D341Med (cell line): ENCODE data around the gene ZC3HAV1L.
"Not testable (repeated sequence)": the region's sequence is repeated elsewhere in the genome, so short reads cannot be mapped to it uniquely, and the experiment has no call there.

Source experiments
- DNase-seq: peaks from one replicate; pipeline ENCODE4 v3.0.0; 2012; ENCODE audit warnings: low spot score

The ZC3HAV1L gene

DNA sequence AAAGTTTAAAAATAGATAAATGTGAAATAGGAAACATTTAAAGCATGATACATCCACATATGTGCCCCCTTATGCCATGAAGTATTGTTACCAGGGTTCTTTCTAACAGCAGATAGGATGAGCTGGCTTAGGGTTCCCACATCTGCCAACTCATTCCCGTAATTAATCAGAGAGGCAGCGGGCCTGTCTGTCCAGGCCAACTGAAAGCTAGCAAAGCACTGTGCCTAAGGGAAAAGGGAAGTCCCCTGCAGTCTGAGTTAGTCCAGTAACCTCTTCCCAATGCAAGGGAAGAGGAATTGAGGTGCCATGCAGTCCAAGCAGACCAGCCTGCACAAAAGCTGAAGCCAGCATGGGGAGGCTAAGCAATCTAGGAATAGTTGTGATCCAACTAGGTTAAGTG lies 18.3 kb upstream of the ZC3HAV1L start:
- peak; percentile 71 for DNase-seq

DNA sequence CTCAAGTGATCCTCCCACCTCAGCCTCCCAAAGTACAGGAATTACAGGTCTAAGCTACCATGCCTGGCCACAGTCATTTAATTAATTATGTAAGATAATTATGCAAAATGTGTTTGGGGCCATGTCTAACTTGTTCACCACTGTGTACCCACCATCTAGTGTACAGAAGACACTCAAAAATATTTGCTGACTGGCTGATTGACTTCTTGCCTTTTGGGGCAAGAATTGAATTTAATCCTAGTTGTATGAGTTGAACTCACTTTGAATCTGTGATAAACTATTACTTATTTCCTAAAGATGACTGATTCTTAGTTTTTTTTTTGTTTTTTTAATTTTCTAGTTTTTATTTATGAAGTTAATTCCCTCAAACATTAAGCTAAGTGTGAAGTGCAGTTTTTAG lies 15.8 kb upstream of the ZC3HAV1L start:
- DNase-seq: no peak

DNA sequence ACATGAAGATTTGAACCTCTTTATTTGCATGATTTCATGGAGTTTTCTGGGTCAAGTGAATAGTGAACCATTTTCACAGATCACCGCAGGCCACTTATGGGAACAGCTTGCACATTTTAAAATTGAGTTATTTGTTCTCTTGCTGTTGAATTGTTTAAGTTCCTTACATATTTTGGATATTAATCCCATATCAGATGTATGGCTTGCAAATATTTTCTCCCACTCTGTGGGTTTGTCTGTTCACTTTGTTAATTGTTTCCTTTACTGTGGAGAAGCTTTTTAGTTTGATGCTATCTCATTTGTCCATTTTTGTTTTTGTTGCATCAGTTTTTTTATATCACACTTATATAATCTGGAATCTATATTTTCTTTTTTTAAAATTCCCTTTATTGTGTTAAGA lies 14.1 kb upstream of the ZC3HAV1L start:
- DNase-seq: no peak

DNA sequence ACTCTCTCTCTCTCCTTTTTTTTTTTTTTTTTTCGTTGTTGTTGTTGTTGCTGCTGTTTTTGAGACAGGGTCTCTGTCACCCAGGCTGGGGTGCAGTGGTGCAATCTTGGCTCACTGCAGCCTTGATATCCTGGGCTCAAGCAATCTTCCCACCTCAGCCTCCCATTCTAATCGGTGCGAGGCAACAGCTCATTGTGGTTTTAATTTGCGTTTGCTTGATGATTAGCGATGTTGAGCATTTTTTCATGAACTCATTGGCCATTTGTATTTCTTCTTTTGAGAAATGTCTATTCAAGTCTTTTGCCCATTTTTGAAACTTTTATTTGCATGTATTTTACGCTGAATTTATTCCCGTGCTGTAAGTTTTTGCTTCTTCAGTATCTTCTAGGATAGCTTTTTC lies 13.3 kb upstream of the ZC3HAV1L start:
- DNase-seq: no peak

DNA sequence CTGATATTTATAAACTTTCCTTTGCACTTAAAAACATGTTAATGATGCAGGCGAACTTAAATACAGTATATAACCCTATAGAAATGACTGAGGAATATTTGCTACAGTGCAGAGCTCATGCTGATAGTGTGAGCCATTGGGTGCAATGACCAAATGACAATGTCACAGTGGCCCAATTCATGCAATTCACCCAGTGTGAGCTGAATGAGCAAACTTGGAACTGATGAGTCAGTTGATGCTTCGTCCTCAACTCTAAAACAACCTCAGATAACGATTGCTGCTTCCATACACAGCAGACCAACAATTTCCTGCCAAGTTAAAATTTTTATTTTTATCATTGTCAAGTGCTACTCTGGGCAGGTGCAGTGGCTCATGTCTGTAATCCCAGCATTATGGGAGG lies 12.1 kb upstream of the ZC3HAV1L start:
- DNase-seq: no peak

DNA sequence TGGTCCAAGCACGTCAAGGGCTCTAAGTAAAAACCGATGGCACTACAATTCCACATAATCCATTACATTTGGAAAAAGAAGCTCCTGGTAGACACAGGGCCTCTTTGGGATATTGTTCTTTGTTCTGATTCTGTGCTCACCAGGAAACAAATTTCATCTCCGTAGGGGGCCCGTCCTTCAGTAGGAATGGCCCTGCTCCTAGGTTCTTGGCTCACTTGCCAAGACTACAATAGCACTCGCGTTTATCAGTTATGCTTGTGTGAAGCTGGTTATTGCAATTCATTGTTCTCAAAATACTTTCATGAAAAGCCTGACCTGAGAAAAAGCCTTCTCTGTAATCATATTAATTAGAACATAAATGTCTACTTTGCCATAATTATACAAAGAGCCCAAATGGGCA lies 10.3 kb upstream of the ZC3HAV1L start:
- no peak for DNase-seq

DNA sequence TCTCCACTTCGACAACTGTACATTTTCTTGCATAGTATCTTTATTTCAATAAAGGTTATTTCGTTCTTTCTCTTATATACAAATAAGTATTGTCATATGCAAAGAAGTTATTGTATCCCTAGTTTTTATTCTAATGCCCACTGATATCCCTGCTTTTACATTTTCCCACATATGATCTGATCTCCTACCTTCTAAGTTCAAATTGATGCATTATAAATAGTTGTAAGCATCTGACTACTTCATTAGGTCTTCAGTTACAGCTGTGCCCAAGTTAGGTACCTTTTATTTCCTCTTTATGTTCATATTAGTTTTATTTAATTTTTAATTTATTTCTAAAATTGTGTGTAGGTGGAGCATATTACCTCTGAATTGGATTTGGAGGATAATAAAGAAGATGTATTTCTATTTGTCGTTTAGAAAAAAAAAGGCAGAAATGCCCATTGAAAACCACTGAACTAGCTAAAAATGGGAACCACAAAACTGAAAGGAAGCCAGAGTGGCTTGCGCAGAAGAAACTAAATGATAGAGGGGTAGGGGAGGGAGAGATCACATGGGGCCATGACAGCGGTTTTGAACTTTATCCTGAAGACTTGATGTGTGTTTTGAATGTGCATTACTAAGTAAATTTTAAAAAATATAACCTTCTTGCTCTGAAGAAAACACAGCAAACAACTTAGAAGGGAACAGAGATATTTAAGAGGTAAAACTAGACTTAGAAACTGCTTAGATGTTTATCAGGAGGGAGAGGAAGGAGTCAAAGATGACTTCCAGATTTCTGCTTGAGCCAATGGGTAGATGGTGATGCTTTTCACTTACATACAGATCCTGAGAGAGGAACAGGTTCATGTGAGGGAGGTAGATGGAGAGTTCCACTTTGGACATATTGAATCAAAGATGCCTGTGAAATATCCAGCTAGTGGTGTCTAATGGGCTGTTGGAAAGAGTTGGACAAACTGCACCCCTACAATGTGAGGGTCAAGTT lies 9.3 kb upstream of the ZC3HAV1L start:
- no peak for DNase-seq

DNA sequence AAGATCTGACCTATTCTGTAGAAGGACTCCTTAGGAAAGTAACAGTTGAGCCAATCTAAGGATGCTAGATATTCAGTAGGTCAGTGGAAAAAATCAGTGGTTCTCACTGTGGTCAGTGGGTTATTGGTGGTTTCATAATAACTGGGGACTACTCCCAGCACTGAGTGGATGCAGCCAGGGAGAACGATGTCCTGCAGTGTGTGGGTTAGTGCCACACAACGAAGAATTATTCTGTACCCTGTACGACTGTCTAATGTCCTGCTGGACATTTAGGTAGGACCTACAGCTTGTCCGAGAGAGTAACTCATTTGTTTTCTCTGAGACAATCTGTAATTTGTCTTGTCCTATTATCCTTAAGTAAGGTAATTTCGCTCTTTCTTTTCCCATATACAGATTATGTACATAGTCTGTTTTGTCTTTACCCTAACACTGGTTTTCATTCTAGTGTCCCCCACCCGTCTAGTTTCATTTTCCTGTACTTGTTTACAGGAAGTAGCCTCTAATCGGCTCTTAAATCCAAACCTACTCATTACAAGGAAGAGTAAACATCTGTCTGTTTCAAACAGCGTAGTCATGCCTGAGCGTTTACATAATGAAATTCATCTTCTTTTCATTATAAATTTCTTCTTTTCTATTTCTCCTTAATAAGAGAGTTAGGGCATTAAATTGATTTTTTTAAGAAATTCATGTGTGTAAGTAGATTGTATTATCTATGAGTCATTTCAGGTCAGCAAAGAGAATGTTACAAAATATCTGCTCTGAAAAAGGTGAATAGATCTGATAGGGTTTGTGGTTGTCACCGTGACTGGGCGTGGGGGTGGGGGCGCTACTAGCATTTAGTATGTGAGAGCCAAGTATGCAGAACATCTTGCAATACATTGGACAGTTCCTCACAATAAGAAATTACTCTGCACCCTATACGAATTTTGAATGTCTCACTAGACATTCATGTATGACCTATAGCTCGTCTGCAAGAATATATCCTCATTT lies 8.3 kb upstream of the ZC3HAV1L start:
- DNase-seq: no peak

DNA sequence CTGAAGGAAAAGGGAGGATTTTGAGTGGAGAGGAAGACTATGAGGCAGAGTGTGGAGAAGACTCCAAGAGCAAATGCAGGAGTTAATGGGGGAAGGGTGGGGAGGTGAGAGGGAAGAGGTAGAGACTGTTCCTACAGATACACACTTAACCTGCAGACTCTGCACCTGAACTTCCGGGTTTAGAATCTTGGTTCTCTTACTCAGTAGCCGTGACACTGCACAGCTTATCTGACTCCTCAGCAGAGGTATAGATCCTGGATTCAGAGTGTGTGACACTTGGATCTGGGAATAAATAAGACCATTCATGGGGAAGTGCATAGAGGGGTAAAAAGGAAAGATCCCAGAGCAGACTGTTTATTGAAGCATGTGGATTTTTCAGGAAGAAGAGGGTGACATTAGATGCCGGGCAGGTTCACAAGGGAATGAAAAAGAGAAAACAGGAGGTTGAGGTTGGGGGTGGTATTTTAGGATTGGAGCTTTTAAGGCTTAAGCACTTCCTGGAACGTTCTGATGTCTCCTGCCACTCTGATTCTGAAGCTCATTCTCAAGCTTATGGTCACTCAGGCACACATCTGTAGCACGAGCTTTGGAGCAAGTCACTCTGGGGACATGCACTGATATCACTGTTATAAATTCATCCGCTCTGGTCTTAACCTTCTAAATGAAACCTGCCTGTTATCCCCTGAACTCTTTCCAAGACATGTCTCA lies 5.7 kb upstream of the ZC3HAV1L start:
- DNase-seq: no peak

DNA sequence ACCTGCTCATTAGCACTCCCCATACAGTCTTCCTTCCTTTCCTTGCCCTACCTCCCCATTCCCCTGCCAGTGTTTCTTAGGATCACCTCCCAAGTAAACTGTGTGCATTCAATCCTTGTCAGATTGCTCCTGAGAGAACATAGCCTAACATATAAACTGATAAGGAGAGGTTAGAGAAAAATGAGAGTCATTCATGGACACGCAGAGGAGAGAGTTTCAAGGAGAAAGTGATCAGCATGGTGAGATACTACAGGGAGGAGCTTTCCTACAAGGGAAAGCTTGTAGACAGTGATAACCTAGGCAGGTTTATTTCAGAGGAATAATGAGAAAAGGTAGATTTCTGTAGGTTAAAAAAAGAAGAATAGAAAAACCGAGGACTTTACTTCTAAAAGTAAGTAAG lies 2.8 kb upstream of the ZC3HAV1L start:
- DNase-seq: no peak

DNA sequence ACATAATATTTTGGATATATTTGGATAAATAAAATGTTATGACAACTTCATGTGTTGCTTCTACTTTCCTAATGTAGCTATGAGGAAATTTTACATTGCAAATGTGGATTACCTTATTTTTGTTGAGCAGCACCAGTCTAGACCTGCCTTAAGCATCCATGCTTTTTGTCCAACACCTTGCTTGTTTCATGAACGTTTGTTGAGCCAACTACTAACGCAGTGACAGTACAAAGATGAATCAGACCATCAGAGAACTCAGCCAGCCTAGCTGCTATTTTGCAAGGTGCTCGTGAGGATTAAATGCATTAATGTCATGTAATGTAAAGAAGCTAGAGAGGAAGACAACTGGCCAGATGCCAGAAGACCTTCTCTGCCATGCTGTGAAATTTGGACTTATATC lies 1.1 kb upstream of the ZC3HAV1L start:
- no peak for DNase-seq

DNA sequence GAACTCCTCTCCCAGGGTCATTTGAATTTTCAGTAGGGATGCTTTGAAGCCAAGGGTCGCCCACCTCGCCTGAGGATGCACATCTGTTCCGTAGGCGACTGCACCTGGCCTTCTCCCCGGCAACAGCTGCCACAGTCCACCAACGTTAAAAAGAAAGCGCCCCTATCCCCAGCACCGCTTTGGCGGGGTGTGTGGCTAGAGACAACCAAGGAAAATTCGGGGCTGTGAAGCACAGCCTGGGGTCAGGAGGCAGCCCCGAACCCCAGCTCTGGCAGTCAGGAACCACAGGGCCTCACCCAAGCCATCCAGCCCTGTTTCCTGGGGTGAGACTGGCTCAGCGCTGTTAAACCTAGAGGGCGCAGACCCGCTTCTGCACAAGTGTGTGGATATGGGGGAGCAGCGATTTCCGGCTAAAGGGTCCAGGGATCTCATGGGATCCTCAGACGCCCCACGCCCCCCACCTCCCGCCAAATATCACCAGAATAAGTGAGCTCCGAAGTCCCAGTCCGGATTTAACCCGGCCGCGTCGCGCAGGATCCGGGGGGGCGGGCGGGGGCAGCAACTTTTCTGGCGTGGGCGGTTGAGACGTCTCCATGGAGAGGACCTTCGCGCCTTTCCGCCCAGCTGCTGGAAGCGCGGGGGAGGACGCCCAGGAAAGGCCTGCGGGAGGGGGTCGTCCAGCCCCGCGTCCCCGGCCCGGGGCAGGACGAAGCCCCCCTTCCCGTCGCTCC lies 822 bp downstream of the ZC3HAV1L start:
- peak; percentile 77 for DNase-seq

DNA sequence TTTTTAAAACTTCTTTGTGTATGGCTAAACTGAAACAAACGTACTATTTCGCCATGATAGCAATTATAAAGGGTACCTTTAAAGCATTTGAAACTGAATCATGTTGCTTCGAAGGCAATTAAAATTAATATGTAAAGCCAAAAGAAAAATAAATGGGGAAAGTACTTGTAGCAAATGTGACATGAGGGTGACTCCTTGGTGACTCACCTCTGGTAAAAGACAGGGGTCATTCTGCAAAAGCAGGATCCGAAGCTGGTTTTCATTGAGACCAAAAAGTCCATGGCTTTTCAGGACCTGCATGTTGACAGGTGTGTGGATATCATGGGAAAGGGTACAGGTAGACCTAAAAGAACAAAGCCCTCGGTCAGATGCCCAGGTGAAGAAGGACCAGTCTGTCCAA lies 1.5 kb downstream of the ZC3HAV1L start:
- DNase-seq: no peak

DNA sequence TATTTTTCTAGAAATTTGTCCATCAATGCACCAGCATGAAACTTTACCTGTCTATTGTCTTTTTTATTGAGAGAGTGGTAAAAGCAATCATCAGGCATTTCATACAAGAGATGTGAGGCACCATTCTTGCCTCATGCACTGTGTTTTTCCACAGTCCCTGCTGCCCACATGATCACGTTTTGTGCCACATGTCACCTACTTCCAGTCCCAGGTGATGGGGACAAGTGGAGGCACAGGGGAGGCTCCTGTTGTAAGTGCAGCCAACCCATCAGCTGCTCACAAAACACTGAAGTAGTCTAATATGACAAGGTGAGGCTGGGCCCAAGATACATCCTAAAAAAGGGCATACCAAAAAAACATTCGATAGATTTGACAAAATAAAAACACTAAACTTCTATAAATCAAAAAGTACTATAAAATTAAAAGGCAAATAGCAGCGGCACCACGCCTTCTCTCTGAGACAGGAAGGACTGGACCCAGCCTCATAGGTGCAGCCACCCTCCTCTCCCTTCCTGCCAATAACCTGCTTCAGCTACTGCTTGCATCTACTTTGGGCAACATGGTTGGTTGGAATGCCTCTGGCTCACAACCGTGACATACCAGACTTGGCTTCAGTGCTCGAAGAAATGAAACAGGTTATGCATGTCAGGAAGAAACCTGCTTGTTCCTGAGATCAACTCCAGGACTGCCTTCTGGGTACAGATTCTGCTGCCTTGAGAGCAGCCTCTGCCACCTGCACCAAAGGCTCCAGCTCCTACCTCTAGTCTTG lies 2.3 kb downstream of the ZC3HAV1L start:
- DNase-seq: no peak

DNA sequence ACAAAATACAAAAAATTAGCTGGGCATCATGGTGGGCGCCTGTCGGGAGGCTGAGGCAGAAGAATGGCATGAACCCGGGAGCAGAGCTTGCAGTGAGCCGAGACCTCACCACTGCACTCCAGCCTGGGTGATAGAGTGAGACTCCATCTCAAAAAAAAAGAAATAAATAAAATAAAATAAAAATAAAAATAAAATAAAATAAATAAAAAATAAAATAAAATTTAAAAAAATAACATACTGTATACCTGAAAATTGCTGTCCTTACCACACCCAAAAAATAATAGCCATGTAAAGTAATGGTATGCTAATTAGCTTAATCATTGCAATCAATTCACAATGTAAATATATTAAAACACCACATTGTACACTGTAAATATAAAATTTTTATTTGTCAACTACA lies 3.4 kb downstream of the ZC3HAV1L start:
- DNase-seq: no peak

DNA sequence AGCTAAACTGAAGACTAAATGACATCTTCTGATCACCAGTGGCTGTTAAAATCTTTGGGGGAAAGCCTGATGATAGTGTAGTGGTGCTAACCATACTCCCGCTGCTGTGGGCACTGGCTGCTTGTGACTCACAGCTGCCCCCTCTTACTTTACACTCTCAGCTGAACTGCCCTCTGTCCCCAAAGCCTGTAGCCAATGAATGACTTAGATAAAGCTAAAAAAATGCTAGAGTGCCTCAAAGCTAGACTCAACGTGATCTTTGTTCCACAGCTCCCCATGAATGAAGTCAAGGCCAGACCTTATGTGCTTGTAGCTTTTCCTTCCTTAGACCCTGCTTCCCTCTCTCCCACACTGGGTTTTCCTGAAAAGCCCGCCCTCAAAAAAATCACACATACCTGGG lies 6.5 kb downstream of the ZC3HAV1L start:
- no peak for DNase-seq

DNA sequence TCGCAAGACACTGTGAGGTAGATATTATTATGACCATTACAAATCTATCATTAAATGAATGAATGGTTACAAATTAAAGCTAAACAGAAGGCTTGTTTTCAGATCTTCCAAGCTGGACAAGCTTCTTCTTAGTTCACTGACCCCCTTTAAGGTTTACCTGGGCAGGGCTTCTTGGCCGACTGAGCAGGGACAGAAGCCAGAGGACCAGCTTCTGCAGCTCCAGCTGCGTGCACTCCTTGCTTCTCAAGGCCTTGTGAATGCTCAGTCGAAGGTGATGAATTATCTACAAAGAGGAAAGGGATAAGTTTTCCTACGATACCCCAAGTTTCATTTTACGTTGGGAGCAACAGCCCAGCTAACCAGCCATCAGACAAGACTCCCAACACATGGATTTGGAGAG lies 9.3 kb downstream of the ZC3HAV1L start:
- no peak for DNase-seq

DNA sequence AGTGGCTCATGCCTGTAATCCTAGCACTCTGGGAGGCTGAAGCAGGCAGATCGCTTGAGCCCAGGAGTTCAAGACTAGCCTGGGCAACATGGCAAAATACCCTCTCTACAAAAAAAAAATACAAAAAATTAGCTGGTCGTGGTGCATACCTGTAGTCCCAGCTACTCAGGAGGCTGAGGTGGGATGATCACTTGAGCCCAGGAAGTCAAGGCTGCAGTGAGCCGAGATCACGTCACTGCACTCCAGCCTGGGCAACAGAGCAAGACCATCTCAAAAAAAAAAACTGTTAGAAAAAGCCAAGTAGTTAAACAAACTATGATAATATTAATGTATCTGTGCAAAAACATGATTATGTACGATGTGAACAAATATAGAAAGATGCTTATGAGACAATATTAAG lies 10.0 kb downstream of the ZC3HAV1L start:
- DNase-seq: not testable (repeated sequence)

DNA sequence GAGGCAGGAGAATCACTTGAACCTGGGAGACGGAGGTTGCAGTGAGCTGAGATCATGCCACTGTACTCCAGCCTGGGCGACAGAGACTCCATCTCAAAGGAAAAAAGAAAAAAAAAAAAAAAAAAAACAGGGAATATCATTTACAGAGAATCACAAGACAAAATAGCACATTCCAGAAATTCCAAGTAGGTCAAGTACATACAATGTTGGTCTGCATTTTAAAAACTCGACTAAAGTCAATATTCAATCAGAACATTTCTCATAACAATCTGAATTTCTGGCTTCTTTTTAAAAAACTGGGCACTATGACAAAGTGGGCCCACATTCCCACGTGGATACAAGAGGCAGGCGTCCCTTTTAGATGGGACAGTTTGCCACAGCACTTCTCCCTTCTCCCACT lies 12.8 kb downstream of the ZC3HAV1L start:
- no peak for DNase-seq

DNA sequence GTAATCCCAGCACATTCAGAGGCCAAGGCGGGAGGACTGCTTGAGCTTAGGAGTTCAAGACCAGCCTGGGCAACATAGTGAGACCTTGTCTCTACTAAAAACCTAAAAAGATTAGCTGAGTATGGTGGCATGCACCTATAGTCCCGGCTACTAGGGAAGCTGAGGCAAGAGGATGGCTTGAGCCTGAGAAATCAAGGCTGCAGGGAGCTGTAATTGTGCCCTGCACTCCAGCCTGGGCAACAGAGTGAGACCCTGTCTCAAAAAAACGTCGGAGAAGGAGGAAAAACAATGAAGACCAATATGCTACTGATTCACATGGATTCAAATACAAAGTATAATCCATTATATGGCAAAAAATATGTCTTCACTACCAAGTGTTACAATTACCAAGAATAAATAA lies 13.6 kb downstream of the ZC3HAV1L start:
- no peak for DNase-seq

DNA sequence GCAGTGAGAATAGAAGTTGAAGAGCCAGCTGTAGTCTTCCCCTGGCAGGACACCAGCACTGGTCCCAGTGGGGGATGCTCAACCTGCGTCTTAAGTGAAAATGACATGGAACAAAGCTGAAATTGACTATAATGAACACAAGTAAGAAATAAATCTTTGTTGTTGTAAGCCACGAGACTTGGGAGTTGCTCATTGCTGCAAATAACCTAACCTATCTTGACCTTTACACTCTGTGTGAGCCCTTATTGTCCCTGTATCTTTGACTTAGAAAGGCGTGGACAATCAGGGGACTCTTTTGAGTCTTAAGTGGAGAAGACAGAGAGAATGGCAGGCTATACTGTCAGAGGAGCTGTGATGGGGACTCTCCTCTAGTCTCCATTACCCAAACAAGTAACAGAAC lies 16.9 kb downstream of the ZC3HAV1L start:
- DNase-seq: no peak
